Transverse colon (tissue), 4 donors: Measurements from ENCODE around the gene PANK3. TPM values are rescaled to one million over a fixed set of nuclear protein-coding genes. Genes with fewer than 3 reads are reported as not detected.

ENCODE experiments used
- DNase-seq: peaks from one replicate; pipeline ENCODE4 v3.0.0-alpha.2; 2019
- H3K27ac ChIP-seq, 4 donors: fragments of 200-600 bp; sonication (generic); 2 replicates each; pipeline ENCODE4 v1.5.1; 2016 to 2018; ENCODE audit warnings: inconsistent platforms in 4 of 4
- H3K27me3 ChIP-seq: fragments of 200-600 bp; sonication (generic); 2 replicates; pipeline ENCODE4 v1.5.1; 2017; ENCODE audit warnings: inconsistent platforms
- H3K36me3 ChIP-seq, 4 donors: fragments of 200-600 bp; sonication (generic); 2 replicates each; pipeline ENCODE4 v1.5.1; 2017 to 2019; ENCODE audit warnings: inconsistent platforms in 4 of 4
- H3K4me1 ChIP-seq, 4 donors: fragments of 200-600 bp; sonication (generic); 2 replicates each; pipeline ENCODE4 v1.5.1; 2017 to 2020; ENCODE audit warnings: inconsistent platforms in 4 of 4
- H3K4me3 ChIP-seq, 4 donors: fragments of 200-600 bp; sonication (generic); 1 replicate in 1 of 4; 2 replicates in 3 of 4; pipeline versions ENCODE4 v1.5.1 to v1.6.1; 2017 to 2019; ENCODE audit warnings: inconsistent platforms in 4 of 4
- H3K9me3 ChIP-seq, 2 donors: fragments of 200-600 bp; sonication (generic); 2 replicates each; pipeline ENCODE4 v1.5.1; 2017 to 2019; ENCODE audit warnings: inconsistent platforms in 2 of 2
- CTCF ChIP-seq, 5 experiments: fragments of 200-600 bp in 3 of 5; fragments of 450-650 bp in 2 of 5; sonication (generic) in 3 of 5; IDR thresholded peaks; 1 replicate in 2 of 5; 2 replicates in 3 of 5; pipeline ENCODE4 v1.5.1; 2016 to 2017; ENCODE audit warnings: antibody characterized with exemption in 5 of 5, inconsistent platforms in 3 of 5, mild to moderate bottlenecking in 2 of 5, moderate library complexity in 1 of 5
- EP300 ChIP-seq: sonication (generic); formaldehyde crosslinking; IDR thresholded peaks from one replicate; pipeline ENCODE4 v1.6.1; 2017; ENCODE audit warnings: antibody characterized with exemption, low read depth
- POLR2A ChIP-seq: fragments of 450-650 bp; IDR thresholded peaks from one replicate; pipeline ENCODE4 v1.6.1; 2016; ENCODE audit warnings: antibody characterized with exemption, mild to moderate bottlenecking, moderate library complexity
- POLR2AphosphoS5 ChIP-seq, 3 donors: sonication (generic); formaldehyde crosslinking; IDR thresholded peaks; one replicate each; pipeline ENCODE4 v1.6.1; 2016; ENCODE audit warnings: antibody characterized with exemption in 3 of 3
- WGBS, 2 donors: methylation state at CpG; one replicate each; pipeline ENCODE4 v1.1.5; 2018; ENCODE audit warnings: low coverage in 1 of 2; 5-methylcytosine and 5-hydroxymethylcytosine counted together
- in situ Hi-C, 4 donors: fragments of 200-750 bp; cut with MboI; loops; one replicate each; pipeline versions ENCODE4 v1.15.0 to v1.15.1; 2017; ENCODE audit warnings: low sequenced_read_pairs in 3 of 4, low pct_ligation_motif_present in 1 of 4, low pct_unique_long_range_greater_than_20kb in 1 of 4
- intact Hi-C: fragments of 100-400 bp; cut with DNase I; formaldehyde crosslinking; loops from one replicate; pipeline ENCODE4 v1.15.1; 2023; ENCODE audit warnings: low total_unique reads
- total RNA-seq, 4 donors: library from RNA; depleted of rRNA; stranded (reverse); fragments of >200 nt; gene quantifications; one replicate each; pipeline ENCODE4 v1.1.0, GENCODE V29; 2016

Gene PANK3
- total RNA-seq, 4 donors from 2014 or later, result 48.6 to 93.8 (median 61.2) TPM

DNA sequence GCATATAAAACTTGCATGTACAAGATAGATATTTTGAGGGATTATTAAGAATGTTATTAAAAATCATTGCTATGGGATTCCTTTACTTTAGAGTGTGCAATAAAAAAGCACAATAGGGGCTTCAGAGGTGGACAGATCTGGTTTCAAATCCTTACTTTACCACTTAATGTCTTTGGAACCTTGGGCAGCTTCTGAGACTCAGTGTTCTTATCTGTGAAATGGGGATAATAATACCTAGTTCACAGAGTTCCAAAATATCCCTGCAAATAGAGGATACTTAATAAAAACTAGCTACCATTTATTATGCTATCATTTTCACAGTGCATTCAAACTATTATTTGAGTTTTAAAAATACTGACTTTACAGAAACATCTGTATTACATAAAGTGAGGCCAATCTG is 23.3 kb upstream of the PANK3 start:
- Histone ChIP-seq H3K27ac (no peak overlapping the region), H3K9me3 (no peaks in the 10 kb centered on the region), H3K4me1 (peaks cover 0 to 22% (median 12%) of the 10 kb centered on the region in 4 donors), H3K4me3 (no peak overlapping the region), H3K27me3 (no peaks in the 10 kb centered on the region), H3K36me3 (no peaks in the 10 kb centered on the region)
- no peak for DNase-seq
- in situ Hi-C loops, result no loop called here
- intact Hi-C loops, result no loop called here
- no peak for TF ChIP-seq POLR2A
- TF ChIP-seq EP300, result no peak
- TF ChIP-seq POLR2AphosphoS5 (IDR thresholded peaks at IDR 0.05), result no peak
- TF ChIP-seq CTCF (IDR thresholded peaks at IDR 0.05), result no peak

DNA sequence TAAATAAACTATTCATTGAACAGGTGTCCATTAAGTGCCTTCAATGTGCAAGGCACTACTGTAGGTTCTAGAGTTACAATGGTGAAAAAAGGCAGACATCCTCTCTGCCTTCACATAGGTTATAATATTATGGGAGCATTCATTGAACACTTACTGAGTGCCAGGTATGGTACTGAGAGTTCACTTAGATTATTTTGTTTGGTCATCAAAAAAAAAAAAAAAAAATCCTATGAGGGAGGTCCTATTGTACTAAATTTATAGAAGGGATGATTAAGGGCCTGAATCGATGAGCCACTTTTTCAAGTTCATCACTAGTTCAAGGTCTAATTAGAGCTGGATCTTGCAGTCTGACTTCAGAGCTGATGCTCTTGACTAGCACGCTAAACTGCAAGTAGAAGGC is 22.8 kb upstream of the PANK3 start:
- in situ Hi-C loops (no loop called here), intact Hi-C loops (no loop called here)
- Histone ChIP-seq H3K9me3 (no peaks in the 10 kb centered on the region), H3K4me1 (peaks cover 0 to 22% (median 12%) of the 10 kb centered on the region in 4 donors), H3K27me3 (no peaks in the 10 kb centered on the region), H3K4me3 (no peak overlapping the region), H3K36me3 (no peaks in the 10 kb centered on the region), H3K27ac (no peak overlapping the region)
- 58 to 71% methylated on average over 2 of the region's 2 CpGs for whole genome bisulfite sequencing, 2 donors
- TF ChIP-seq POLR2AphosphoS5 (IDR thresholded peaks at IDR 0.05), result no peak
- no peak for TF ChIP-seq EP300
- TF ChIP-seq CTCF (IDR thresholded peaks at IDR 0.05), result no peak
- no peak for TF ChIP-seq POLR2A
- no peak for DNase-seq

- DNase-seq, result peak; percentile 71
- intact Hi-C loops (no loop called here), in situ Hi-C loops (no loop called here)
- Histone ChIP-seq H3K4me3 (no peak overlapping the region), H3K9me3 (no peaks in the 10 kb centered on the region), H3K27ac (peak overlapping the region; percentile 59 to 77 (median 68)), H3K36me3 (no peaks in the 10 kb centered on the region), H3K4me1 (peaks cover 0 to 22% (median 12%) of the 10 kb centered on the region in 4 donors), H3K27me3 (no peaks in the 10 kb centered on the region)
- TF ChIP-seq POLR2A, result no peak
- no peak for TF ChIP-seq CTCF (IDR thresholded peaks at IDR 0.05)
- no peak for TF ChIP-seq POLR2AphosphoS5 (IDR thresholded peaks at IDR 0.05)
- no peak for TF ChIP-seq EP300
- 59 to 60% methylated on average over 2 to 3 of the region's 3 CpGs for WGBS, 2 donors
These were observed 21.2 kb upstream of the PANK3 start for GRCh38 chr5:168600409-168600808.

- intact Hi-C loops, result no loop called here
- WGBS, 2 donors, result 87 to 89% methylated on average over 10 of the region's 10 CpGs
These were observed 20.7 kb upstream of the PANK3 start for GRCh38 chr5:168599826-168600225.

More at GRCh38 chr5:168599826-168600225, 20.7 kb upstream of the PANK3 start:
- in situ Hi-C loops, result no loop called here
- no peak for DNase-seq
- Histone ChIP-seq H3K27ac (peak overlapping the region; percentile 59 to 77 (median 68)), H3K4me3 (no peak overlapping the region), H3K36me3 (no peaks in the 10 kb centered on the region), H3K4me1 (peaks cover 0 to 22% (median 12%) of the 10 kb centered on the region in 4 donors), H3K27me3 (no peaks in the 10 kb centered on the region), H3K9me3 (no peaks in the 10 kb centered on the region)
- TF ChIP-seq POLR2A (no peak), EP300 (no peak), POLR2AphosphoS5 (IDR thresholded peaks at IDR 0.05) (no peak), CTCF (IDR thresholded peaks at IDR 0.05) (no peak)
